Germinal center (tissue), 1 donor: ENCODE data around the gene KCNJ10.
"Not testable (repeated sequence)": the region's sequence is repeated elsewhere in the genome, so short reads cannot be mapped to it uniquely, and the experiment has no call there.

Source experiments
- DNase-seq: peaks from one replicate; pipeline ENCODE4 v3.0.0; 2012; ENCODE audit warnings: mixed read lengths, low spot score

The KCNJ10 gene

DNA sequence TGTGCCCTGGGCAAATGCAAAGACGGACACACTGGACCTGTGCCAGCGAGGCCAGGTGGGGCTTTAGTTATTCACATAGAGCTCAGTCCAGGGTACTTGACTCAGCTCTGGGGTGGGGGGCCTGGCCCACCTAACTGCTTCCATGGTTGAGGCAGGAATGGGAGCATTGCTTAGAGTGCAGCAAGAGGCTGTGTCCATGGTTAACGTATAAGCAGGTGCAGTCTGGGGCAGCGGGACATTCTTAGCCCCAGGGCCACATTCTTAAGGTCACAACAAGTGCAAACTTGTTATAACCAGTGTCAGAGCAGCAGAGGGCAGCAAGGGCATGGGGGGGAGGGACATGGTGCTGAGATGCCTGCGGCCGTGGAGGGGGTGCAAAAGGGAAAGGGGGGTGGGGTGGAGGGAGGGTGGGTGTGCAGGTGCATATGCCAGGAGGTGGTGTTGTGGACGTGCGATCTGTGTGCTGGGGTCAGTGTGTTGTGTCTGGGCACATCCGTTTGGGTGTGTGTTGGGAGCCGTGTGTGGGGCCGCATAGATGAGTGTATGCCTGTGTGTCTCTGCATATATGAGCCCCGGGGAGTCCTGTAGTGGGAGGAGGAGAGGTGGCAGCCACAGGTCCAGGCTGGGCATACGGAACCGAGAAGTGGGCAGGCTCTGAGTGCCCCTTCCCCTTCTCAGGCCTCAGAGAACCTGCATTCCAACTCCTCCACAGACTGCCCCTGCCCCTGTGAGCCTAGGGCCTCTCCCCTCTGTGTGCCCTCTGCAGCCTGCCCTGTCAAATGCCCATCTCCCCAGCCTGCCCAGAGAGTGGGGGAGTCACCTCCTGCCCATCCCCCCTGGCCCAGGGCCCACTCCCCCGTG is 8.4 kb downstream of the KCNJ10 start:
- no peak for DNase-seq

DNA sequence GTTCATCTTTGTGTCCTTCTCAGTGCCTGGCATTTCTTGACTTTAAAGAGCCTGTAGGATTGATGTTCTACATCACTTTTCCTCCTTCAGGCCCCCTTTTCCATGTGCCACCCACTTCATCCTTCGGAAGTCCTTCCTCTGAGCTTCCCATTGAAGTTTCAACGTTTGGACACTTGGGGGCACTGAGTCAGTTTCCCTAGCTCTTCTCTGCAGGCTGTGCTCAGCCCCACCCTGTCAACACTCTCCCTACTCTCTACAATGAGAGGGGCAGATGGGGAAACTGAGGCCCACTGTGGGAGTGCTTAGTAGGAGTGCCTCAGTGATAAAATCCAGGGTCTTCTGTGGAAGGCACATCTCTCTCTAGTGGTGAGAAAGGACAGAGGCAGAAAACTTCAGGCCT is 11.9 kb downstream of the KCNJ10 start:
- DNase-seq: no peak

DNA sequence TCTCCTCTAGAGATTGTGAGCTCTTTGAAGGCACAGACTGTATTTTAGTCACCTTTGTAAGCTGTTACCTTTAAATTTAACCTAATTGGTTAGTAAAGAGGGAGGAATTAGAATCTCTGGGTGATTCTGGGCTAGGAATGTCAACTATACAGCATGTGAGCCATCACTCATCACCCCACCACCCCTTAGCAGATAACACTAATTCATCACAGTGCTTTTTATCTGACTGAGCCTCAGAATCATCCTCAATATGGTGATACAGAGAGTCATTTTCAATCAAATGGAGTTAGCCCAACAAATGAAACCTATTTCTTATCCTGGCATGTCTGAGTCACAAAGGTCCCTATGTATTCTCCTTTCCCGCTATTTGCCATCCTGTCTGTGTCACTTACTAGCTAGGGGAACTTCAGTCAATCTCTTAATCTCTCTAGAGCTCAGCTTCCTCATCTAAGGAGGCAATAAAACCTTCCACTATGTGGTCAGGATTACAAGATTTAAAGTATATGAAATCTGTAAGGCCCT is 13.3 kb downstream of the KCNJ10 start:
- DNase-seq: no peak

DNA sequence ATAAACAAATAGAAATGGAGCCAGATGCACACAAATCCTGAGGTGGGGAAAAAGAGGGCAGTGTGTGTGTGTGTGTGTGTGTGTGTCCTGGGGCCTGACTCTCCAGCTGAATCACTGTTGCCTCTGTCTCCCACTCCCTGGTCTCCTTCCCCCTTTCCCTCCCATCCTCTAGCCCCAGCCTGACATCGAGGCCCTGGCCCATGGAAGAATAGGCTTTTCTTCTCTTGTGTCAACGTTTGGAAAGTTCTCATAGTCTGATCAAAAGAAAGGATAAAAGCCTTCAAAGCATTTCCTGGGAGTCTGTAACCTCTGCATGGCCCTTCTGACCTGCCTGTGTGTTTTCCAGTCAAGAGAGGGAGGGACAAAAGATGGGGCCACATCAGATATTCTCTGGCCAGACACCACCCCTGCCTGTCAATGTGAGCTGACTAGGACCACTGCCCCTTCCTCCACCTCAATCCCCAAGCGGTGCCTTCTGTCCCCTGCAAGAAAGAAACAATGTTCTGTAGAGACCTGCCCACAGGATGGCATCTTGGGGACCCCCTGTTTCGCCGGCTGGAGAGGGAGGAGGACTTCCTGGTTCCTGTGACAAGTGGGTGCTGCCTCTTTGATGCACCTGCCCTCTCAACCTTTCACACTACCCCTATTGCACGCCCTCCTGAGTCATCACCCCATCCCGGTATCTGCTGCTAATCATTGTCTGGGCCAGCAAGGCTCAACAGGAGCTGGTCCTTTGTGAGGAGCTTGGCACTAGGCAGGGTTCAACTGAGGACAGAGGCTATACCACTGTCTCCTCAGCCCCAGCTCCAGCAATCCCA is 16.2 kb downstream of the KCNJ10 start:
- no peak for DNase-seq

DNA sequence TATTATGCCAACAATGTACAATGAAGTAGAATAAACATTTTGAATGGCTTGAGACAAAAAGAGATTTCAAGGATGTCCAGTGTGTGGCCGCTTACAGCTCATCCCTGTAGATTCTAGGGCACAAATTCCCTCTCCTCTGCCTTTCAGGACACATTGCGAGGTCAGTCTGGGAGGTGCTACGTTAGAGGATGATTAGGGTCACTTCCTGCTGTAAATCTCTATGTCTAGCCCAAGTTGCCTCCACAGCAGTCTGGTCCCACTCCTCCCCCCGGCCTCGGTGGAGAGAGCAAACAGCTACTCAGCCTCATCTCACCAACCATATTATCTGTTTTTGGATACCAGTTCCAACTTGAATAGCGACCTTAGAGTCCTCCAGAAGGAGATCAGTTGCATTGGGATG is 17.0 kb downstream of the KCNJ10 start:
- no peak for DNase-seq

DNA sequence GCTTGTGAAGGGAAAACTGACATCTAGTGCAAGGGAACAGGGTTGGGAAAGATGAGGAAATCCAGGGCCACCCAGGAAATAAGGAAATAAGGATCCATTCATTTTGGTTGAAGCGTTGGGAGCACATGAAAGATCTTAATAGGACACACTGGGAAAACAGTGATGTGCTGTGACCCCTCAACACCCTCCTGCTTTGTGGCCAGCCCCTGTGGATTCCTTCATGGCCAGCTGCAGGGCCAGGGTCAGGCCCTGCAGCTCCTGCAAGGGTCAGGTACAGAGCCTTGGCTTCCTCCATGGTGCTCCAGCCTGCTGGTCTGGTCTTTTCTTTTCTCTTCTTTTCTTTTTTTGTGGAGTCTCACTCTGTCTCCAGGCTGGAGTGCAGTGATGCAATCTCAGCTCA is 19.3 kb downstream of the KCNJ10 start:
- DNase-seq: no peak

DNA sequence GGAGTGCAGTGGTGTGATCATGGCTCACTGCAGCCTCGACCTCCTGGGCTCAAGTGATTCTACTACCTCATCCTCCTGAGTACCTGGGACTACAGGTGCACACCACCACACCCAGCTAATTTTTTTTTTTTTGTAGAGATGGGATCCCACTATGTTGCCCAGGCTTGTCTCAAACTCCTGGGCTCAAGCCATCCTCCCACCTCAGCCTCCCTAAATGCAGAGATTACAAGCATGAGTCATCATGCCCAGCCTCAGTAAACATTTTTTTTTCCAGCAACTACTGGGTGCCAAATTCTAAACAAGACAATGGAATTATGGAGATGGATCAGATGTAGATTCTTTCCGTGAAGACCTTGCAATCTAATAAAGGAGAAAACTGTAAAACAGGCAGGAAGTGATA is 19.8 kb downstream of the KCNJ10 start:
- DNase-seq: not testable (repeated sequence)

DNA sequence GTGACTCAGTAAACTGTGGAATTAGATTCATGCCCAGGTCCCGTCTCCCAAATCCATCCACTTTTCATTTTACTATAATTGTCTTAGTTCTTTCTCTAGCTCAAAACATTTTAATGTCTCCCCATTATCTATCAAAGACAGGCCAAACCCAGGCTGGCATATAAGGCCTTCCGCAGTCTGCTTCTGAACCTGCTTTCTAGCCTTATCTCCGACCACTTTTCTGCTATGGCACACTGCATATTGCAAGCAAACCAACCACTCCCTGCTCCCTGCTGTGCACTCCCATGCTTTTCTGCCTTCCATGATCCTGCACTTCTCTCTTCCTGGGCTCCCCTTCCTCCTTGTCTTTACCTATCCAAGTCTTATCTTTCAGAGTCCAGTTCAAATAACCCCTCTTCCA is 20.9 kb downstream of the KCNJ10 start:
- DNase-seq: no peak

DNA sequence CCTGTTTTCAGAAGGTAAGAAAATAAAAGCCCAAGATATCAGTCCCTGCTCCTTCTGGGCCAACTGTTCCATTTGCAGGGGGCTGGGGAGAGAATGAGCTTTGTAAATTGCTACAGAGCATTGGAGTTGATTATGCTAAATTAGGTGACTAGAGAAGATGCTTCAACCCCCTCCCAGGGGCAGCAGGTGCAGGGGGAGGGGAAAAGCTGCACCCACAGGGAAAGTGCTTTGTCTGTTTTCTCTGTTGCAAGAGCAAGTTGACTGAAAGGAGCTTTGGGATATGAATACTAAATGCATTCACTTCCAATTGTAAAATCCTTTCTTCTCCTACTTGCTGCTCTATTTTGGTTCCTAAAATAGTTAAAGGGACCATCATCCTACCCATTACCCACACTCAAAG is 21.6 kb downstream of the KCNJ10 start:
- DNase-seq: no peak

DNA sequence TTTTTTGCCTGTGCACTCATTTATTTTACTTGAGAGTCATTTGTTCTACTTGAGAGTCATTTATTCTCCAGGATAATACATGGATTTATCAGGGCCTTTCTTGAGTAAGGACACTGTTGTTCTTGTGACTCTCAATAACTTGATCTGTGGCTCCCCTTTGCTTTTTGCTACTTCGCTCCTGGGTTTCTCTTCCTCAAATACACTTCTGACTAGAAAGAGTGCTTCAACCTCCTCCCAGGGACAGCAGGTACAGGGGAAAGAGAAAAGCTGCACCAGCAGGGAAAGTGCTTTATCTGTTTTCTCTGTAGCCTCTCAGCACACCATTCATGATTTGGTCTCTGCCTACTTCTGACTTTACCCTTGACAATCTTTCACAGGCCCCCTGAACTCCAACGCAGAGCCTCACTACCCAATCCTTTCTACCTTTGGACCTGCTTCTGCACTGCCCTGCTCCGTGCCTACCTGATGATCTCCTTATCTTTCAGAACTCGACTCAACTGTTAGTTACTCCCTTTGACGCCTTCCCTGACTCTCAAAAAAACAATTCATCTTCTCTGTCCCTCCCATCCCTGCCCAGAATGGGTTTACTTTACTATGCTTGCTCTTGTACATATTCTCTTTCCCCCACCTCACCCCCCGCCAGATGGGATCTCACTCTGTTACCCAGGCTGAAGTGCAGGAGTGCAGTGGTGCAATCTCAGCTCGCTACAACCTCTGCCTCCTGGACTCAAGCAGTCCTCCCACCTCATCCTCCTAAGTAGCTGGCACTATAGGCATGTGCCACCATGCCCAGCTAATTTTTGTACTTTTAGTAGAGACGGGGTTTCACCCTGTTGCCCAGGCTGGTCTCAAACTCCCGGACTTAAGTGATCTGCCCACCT is 22.6 kb downstream of the KCNJ10 start:
- DNase-seq: peak; percentile 42

DNA sequence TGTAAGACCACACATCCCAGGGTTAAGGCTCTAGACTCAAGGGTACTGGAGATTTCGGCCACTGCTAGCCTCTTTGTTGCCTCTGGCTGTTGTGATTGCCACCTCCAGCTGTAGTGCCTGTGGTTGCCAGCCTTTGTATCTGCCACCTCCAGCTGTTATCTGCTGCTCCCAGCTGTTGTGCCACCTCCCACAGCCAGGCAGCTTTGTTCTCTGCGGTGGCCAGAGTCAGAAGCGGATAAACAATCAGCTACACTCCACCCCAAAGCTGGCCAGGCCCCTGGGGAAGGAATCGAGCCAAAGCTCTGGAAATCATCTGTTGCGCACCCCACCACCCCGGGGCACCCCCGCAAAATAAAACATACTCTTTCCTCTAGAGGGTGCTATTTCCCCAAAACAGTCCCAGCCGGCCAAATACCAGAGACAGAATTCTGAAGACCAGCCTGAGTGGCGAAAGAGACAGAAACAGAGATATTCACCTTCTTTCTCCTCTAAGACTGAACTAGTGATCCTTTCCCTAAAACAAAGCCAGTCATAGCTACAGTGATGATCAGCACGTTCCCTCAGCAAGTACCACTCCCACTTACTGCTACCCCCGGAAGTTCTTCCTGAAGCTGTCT is 23.4 kb downstream of the KCNJ10 start:
- peak; percentile 80 for DNase-seq

DNA sequence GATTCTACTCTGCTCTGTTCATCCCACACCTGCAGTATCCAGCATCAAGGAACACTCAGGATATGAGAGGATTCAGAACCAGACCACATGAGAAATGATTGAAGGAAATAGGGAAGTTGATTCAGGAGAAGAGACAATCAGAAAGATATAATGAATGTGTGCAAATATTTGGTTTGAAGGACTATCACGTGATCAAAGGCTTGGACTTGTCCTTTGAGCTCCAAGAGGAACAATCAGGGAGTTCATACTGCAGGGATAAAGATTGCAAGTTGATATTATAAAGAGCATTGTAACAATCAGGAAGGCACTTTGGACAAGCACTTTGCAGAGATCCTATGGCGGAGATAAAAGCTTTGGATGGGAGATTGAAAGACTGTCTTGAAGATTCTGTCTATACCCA is 24.3 kb downstream of the KCNJ10 start:
- no peak for DNase-seq

DNA sequence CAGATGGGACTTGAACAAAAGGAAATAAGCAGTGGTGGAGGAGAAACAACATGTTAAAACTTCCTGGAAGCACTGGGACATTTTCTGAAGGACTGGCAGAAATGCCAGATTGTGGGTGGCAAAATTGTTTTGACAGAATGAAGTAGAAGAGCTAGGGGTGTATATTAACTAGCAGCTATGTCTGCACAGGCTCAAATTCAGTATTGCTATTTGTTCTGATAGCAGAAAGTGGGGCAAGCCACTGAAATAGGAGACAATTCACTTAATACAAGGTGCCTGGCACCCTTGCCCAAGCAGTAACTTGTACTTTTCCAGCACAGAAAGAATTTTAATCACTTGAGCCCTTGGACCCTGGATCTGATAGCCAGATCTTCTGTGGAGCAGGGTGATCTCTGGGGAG is 26.4 kb downstream of the KCNJ10 start:
- DNase-seq: no peak

DNA sequence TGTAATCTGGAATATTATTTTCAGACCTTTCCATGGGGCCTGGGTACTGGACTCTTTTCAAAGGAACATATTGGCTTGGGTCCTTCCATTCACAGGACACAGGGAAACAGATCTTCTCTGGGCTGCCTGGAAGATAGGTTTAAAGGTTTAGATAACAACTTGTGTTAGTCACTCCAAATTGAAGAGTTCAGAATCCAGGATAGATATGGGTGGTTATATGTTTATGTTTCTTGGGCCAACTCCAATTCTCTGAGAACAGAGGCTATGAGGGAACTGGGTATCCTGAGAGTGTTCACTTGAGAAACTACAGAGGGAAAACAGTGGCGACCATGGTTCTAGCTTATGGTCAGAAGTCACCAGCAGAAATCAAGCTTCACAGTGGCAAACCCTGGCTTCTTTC is 29.5 kb downstream of the KCNJ10 start:
- no peak for DNase-seq

DNA sequence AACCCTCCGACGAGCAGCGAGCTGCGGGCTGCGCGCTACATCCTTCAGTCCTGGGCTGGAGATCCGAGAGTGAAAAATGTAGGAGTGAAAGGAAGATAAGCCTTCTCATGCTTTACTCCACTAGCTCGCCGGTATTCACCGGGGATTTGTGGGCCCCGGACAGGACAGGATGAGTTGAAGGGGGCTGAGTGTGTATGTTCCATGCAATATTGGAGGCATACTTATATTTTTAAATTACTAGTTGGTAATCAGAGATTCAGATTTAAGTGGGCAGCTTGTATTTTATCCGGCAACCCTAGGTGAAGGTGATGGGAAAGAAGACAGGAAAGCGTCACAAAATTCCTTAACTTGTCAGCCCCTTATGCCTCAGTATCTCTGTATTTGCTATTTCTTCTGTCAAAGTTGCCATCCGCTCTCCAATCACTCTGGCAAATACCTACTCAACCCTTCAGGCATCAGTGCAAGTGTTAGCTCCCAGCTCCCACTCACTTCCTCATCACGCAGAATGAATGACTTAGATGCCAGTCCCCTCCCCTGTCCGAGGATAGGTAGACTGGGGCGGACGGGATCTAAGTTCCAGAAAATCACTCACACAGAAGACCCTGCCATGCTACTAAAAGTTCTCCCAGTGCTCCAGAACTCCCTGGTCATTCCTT is 37.7 kb downstream of the KCNJ10 start:
- DNase-seq: peak; percentile 20

DNA sequence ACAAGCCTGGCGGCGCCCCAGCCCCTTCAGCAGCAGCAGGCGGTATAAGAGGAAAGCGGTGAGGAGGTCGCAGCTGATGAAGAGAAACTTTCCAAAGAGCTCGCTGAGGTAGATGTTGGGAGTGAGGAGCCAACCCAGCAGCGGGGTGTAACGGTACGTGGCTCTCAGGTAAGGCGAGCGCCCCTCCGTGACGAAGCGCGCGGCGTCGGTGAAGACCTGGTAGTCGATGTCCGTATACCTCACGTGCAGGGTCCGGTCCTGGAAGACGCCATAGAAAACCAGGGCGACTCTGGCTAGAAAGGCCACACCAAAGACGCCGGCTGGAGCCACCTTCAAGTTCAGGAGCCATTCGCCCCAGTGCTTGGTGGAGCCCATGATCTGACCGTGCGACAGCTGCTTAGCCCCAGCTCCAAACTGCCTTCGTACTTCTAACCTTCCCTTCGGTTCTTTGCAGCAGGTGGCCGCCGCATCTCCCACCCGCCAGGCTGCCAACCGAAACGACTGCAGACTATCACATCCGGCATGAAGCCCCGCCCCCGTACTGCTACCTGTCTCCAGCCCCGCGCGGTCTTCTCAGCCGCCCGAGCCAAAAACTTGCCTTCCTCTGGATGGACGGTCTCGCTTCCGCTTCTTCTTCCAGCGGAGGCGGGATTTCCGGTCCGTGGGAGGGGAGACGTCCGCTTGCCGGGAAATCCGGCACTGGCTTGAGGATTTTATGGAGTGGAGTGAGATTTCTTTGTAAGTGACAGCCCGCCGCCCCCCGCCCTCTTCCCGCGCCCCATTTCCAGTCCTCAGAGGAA is 38.4 kb downstream of the KCNJ10 start, which contains the start of gene PIGM:
PIGM (minus strand) TSS at position 626 of the 800 bp plus-strand sequence; CDS start at position 375, 251 bp downstream.
- DNase-seq: peak; percentile 93

DNA sequence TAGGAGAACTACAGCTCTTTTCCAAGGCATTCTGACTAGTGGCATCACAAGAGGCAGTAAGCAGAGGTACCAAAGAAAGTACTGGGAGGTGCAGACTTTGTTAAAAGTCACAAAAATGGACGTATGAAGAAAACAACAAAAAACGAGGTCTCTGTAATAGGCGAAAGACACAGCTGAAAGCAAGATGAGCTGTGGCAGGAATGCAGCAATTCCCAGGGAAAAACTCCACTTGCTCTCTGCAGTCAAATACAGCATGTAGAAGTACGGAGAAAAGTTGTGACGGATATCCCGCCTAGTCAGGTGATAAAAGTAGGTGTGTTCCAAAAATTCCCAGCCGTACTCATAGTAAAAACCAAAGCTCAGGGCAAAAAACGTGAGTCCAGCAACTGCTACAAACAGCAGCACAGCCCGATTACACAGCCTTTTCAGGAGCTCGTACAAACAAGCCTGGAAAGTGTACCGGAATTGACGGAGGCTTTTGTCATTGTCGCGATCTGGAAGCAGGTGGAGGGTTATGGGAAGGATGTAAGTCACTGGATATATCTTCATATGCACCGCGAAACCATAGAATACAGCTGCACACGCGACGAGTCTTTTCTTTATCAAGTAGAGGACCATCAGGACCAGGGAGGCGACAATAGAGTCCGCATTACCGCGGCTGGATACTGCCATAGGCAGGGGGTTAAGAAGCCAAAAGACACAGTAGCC is 39.1 kb downstream of the KCNJ10 start:
- DNase-seq: peak; percentile 27

DNA sequence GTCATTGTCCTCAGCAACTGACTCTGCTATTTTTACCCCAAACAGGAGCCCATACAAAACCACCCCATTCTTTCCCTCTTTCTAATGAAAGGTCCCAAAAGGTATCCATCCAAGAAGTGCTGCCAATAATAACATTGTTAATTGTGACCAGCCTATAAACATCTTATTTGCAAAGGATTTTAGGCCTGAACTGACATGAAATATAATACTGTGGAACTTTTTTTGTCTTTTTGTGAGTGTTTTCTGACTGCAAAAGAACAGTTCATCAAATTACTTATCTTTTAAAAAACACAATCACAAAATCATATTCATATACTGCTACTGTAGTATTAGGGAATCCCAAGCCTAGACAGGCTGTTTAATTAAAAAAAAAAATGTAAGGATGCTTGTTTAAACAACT is 41.5 kb downstream of the KCNJ10 start:
- DNase-seq: no peak

DNA sequence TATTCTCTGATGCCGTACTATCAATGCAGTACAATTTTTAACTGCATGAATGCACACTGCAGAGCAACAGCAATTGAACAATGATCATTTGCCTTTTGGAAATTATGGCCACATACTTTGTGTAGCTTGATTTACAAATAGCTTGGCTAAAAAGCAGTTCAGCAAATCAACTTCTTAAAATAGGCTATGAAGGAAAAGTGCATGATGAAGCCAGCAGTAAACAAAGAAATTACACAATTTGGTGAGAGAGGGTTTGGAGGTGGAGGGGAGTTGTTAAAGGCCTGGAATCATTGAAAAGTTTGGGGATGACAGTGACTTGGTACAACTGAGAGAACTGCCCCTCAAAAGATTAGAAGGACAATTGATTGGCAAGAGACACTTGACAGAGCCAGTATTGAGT is 44.6 kb downstream of the KCNJ10 start:
- no peak for DNase-seq
